KMS-11 (cell line): ENCODE results near the gene PAGE3.

ENCODE experiments used
- H2AFZ ChIP-seq: fragments of 200-600 bp; sonication (generic); 2 replicates; pipeline ENCODE4 v1.6.1; 2016; ENCODE audit warnings: antibody characterized with exemption, mixed run types, low read depth
- H3K27ac ChIP-seq: fragments of 200-600 bp; sonication (generic); 2 replicates; pipeline ENCODE4 v1.6.1; 2016; ENCODE audit warnings: mild to moderate bottlenecking, mixed run types
- H3K27me3 ChIP-seq: fragments of 200-600 bp; sonication (generic); 2 replicates; pipeline ENCODE4 v1.6.1; 2017; ENCODE audit warnings: mild to moderate bottlenecking, low read depth, mixed run types, moderate library complexity; ENCODE audit not compliant: insufficient read depth
- H3K36me3 ChIP-seq: fragments of 200-600 bp; sonication (generic); 2 replicates; pipeline ENCODE4 v1.6.1; 2017; ENCODE audit warnings: mild to moderate bottlenecking, mixed run types; ENCODE audit not compliant: insufficient read depth
- H3K4me1 ChIP-seq: fragments of 200-600 bp; sonication (generic); 2 replicates; pipeline ENCODE4 v1.6.1; 2016; ENCODE audit warnings: mild to moderate bottlenecking, low read depth, mixed run types; ENCODE audit not compliant: poor library complexity, severe bottlenecking
- H3K4me2 ChIP-seq: fragments of 200-600 bp; sonication (generic); 2 replicates; pipeline ENCODE4 v1.7.0; 2016; ENCODE audit warnings: mild to moderate bottlenecking, mixed run types
- H3K4me3 ChIP-seq: fragments of 200-600 bp; sonication (generic); IDR thresholded peaks from 2 replicates; pipeline ENCODE4 v1.6.1; 2017; ENCODE audit warnings: low read depth, low read length, mixed read lengths; ENCODE audit not compliant: insufficient read depth
- H3K79me2 ChIP-seq: fragments of 200-600 bp; sonication (generic); 2 replicates; pipeline ENCODE4 v1.6.1; 2016; ENCODE audit warnings: low read depth, mixed run types; ENCODE audit not compliant: insufficient read depth
- H3K9ac ChIP-seq: fragments of 200-600 bp; sonication (generic); 2 replicates; pipeline ENCODE4 v1.6.1; 2016; ENCODE audit warnings: mild to moderate bottlenecking, mixed run types
- H4K20me1 ChIP-seq: fragments of 200-600 bp; sonication (generic); 2 replicates; pipeline ENCODE4 v1.6.1; 2016; ENCODE audit warnings: mild to moderate bottlenecking, mixed run types; ENCODE audit not compliant: insufficient read depth
- CTCF ChIP-seq: fragments of 200-600 bp; sonication (generic); conservative IDR thresholded peaks from 2 replicates; pipeline ENCODE4 v1.6.1; 2017; ENCODE audit warnings: low read depth, mild to moderate bottlenecking, antibody characterized with exemption, low read length, moderate library complexity, mixed read lengths

Gene PAGE3, protein sequence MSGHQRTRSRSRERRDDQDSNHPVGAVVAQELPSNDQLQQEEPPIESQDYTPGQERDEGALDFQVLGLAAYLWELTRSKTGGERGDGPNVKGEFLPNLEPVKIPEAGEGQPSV

DNA sequence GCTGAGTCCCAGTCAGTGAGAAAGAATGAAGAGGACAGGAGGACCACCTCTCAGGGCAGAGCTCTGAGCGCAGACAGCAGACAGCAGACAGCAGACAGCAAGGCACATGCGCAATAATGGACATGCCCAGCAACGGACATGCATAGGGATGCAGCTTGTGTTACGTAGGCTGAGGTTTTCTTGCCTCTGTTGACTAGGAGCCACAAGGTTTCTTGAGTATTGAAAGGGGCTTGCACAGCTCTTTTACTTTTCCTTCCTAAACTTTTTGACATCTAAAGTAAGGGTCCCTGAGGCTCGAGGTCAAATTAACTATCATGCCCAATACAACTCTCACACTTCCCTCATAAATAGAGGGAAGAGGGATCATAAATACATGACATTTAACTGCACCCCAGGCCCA is at the start of gene PAGE3:
Gene PAGE3 (minus strand): TSS at position 101 of the 400 bp plus-strand sequence. CDS start 1,013 bp downstream, outside the sequence.
- H3K4me3 ChIP-seq, result no peak within 1 kb of the TSS
- H3K4me2 ChIP-seq, result no peak within 1 kb of the TSS
- no peak for TF ChIP-seq CTCF
- H3K4me1 ChIP-seq, result no peaks in the 10 kb centered on the region
- no peaks in the 10 kb centered on the region for H4K20me1 ChIP-seq
- H2AFZ ChIP-seq, result no peak within 1 kb of the TSS
- H3K27me3 ChIP-seq, result no peaks in the 10 kb centered on the region
- no peaks in the 10 kb centered on the region for H3K79me2 ChIP-seq
- no peak within 1 kb of the TSS for H3K27ac ChIP-seq
- H3K36me3 ChIP-seq, result no peaks in the 10 kb centered on the region
- no peak within 1 kb of the TSS for H3K9ac ChIP-seq

DNA sequence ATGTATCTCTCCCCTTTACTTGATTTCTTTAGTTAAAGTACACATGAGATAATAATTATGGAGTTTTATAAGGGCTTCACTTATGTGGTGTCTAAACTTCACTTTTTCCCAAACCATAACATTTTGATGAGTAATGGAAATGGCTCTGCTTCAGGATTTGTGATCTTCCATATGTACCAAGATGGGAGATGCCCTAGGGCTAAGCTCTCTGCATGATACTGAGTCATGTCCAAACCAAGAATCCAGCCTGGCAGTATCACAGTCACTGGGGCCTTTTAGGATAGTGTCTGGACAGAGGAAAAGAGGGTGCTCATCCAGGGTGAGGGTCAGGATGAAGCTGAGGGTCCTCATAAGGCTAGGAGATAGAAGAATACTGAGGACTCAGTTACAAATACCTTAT is 47.9 kb upstream of the PAGE3 start:
- Histone ChIP-seq H2AFZ (no peak overlapping the region), H4K20me1 (no peaks in the 10 kb centered on the region), H3K27ac (no peak overlapping the region), H3K9ac (no peak overlapping the region), H3K27me3 (no peaks in the 10 kb centered on the region), H3K4me3 (no peak overlapping the region), H3K36me3 (no peaks in the 10 kb centered on the region), H3K79me2 (no peaks in the 10 kb centered on the region), H3K4me1 (no peaks in the 10 kb centered on the region), H3K4me2 (no peak overlapping the region)
- TF ChIP-seq CTCF, result no peak

DNA sequence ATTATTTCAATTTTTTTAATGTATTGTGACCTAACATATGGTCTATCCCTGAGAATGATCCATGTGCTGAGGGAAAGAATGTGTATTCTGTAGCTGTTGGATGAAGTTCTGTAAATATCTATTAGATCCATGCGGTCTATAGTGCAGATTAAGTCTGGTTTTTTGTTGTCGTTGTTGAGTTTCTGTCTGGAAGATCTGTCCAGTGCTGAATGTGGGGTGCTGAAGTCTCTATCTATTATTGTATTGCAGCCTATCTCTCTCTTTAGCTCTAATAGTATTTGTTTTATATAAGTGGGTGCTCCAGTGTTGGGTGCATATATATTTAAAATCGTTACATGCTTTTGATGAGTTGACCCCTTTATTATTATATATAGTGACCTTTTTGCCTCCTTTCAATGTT is 26.2 kb upstream of the PAGE3 start:
- Histone ChIP-seq H3K9ac (no peak overlapping the region), H3K4me2 (no peak overlapping the region), H3K27me3 (no peaks in the 10 kb centered on the region), H2AFZ (no peak overlapping the region), H4K20me1 (no peaks in the 10 kb centered on the region), H3K4me1 (no peaks in the 10 kb centered on the region), H3K27ac (no peak overlapping the region), H3K4me3 (no peak overlapping the region), H3K79me2 (no peaks in the 10 kb centered on the region), H3K36me3 (no peaks in the 10 kb centered on the region)
- no peak for TF ChIP-seq CTCF

DNA sequence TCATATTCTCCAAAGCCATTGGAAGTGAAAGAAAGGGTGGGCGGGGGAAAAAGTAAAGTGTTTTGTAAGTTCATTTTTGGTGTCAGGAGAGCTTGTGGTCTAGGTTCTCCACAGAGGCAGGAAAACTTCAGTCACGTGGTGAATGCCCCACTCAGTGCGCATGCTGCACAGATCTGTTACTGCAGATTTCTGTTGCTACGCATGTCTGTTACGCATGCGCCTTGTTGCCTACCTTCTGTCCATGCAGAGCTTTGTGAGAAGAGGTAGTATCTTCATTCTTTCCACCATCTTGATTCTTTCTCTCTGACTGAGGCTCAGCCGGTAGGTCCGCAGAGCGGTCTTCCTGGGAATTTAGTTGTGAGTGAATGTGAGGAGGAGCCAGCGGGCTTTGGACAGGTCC is 15.1 kb upstream of the PAGE3 start:
- Histone ChIP-seq H2AFZ (no peak overlapping the region), H3K4me2 (no peak overlapping the region), H3K36me3 (no peaks in the 10 kb centered on the region), H3K4me1 (no peaks in the 10 kb centered on the region), H3K9ac (no peak overlapping the region), H3K4me3 (no peak overlapping the region), H4K20me1 (no peaks in the 10 kb centered on the region), H3K27ac (no peak overlapping the region), H3K27me3 (no peaks in the 10 kb centered on the region), H3K79me2 (no peaks in the 10 kb centered on the region)
- no peak for TF ChIP-seq CTCF
